Heart left ventricle (tissue), 13 donors: ENCODE data around the gene FXYD3.

Experiments used
- POLR2A ChIP-seq, 2 donors: fragments of 450-650 bp; IDR thresholded peaks; one replicate each; pipeline ENCODE4 v1.6.1; 2017; ENCODE audit warnings: antibody characterized with exemption in 2 of 2, mild to moderate bottlenecking in 2 of 2, moderate library complexity in 2 of 2
- TF ChIP-seq, protein P1 (sequence below), 12 donors: fragments of 200-600 bp; sonication (generic) in 4 of 12; IDR thresholded peaks; one replicate each; pipeline versions ENCODE4 v1.5.0 to v1.8.0; 2018 to 2022; ENCODE audit warnings: antibody characterized with exemption in 12 of 12, mild to moderate bottlenecking in 5 of 12
- donor health status: ischemic (EF 13 %, LVEDD 7.1; RV severe dilation, severe dysfunction).
- donor health status: DM: no; HTN: yes; CAD: no.
- donor health status: DM: no; HTN: no; CAD: no.
- donor health status: ischemic (EF 25% LVEDD 6.9; RV normal size, moderate dysfunction).
- donor health status: ischemic (EF 25% LVEDD 5.7; RV mildly dilated, moderate dysfunction).
- donor health status: ischemic (EF 35%, LVEDD 5.7; RV mildly dilated, moderate dysfunction).
- donor health status: nonischemic (EF 11% LVEDD 7.7; RV severe dilation, severe dysfunction).
- donor health status: DM: yes; HTN: yes; CAD: no.
- donor health status: PGD.
- donor health status: ischemic (EF 29% LVEDD 5.4; RV normal size, mild dysfunction).
- donor health status: nonischemic (EF 23%, LVEDD 6.1; RV moderate dilation, normal function).

DNA sequence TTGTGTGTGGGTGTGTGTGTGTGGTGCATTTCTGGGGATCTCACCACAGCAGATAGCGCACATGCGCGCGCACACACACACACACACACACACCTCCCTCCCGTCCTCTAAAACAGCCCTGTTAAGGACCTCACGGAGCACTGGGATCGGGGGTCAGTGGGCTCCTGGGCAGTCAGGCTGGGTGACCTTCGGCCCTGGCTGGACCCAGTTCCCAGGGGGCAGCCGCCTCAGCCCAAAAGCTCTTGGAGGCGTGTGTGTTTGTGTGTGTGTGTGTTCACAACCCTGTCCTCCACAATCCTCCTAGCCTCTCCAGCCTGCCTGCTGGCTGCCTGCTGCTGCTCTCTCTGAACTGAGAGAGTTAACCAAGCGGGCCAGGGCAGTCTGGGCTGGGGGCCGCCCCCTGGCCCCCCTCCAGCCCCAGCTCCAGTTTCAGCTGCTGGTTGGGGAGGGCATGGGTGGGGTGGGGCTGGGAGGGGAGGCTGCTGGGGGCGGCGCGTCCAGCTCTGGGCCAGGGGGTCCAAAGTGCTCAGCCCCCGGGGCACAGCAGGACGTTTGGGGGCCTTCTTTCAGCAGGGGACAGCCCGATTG, 22.8 kb downstream of the FXYD3 start, which contains the start of gene FXYD1:
- TF ChIP-seq, protein P1, sequence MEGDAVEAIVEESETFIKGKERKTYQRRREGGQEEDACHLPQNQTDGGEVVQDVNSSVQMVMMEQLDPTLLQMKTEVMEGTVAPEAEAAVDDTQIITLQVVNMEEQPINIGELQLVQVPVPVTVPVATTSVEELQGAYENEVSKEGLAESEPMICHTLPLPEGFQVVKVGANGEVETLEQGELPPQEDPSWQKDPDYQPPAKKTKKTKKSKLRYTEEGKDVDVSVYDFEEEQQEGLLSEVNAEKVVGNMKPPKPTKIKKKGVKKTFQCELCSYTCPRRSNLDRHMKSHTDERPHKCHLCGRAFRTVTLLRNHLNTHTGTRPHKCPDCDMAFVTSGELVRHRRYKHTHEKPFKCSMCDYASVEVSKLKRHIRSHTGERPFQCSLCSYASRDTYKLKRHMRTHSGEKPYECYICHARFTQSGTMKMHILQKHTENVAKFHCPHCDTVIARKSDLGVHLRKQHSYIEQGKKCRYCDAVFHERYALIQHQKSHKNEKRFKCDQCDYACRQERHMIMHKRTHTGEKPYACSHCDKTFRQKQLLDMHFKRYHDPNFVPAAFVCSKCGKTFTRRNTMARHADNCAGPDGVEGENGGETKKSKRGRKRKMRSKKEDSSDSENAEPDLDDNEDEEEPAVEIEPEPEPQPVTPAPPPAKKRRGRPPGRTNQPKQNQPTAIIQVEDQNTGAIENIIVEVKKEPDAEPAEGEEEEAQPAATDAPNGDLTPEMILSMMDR (IDR thresholded peaks at IDR 0.05): no peak
- TF ChIP-seq POLR2A (IDR thresholded peaks at IDR 0.05): peak in 1 of 2 donors; percentile 41
